ENCODE data around the gene WFDC5. TPM values are rescaled to one million over a fixed set of nuclear protein-coding genes. Genes with fewer than 3 reads are reported as not detected.

Gene WFDC5
- total and polyA plus RNA-seq, 2 experiments from 2014 or later, result not detected

DNA sequence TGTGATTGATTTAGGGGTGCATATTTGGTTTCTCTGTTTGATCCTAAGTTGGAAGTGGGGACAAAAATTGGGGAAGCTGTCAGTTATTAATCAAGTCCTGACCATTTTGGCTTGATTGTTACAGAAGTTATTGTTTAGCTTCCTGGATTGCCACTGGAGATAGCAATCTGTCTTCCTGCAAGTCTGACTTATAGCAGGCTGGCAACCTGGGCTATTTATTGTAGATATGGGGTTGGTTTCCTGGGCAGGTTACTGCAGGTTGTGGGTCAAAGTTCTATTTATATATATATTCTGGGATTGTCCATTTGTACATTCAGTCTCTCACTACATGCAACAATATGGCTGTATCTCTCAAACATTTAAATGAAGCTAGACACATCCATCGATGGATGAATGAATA is 31.8 kb downstream of the WFDC5 start:
- Histone ChIP-seq H3K27ac (ENCODE audit: low read depth) (no peak overlapping the region), H4K20me1 (replicated peaks; ENCODE audit: insufficient read depth) (no peaks in the 10 kb centered on the region), H3F3A (replicated peaks; ENCODE audit: low read depth) (no peaks in the 10 kb centered on the region), H3K9me2 (ENCODE audit: insufficient read depth) (no peaks in the 10 kb centered on the region; the same call in 1 of the 2 replicates), H3K4me2 (no peak overlapping the region), H3K4me1 (ENCODE audit: insufficient read depth) (peaks cover 3% of the 10 kb centered on the region; the same call in 1 of the 2 replicates), H3K79me2 (replicated peaks; ENCODE audit: insufficient read depth) (no peaks in the 10 kb centered on the region), H2AFZ (no peak overlapping the region), H3K27me3 (ENCODE audit: insufficient read depth) (no peaks in the 10 kb centered on the region), H3K4me3 (no peak overlapping the region), H3K36me3 (ENCODE audit: insufficient read depth) (no peaks in the 10 kb centered on the region; the same call in none of the 2 replicates)
- no peak overlapping the region for H3K27ac Mint-ChIP-seq
- no peak for DNase-seq (ENCODE audit: low spot score)
- H3K9me3 Mint-ChIP-seq, result peaks cover 8% of the 10 kb centered on the region; the same call in 2 of the 3 replicates
- H3K27me3 Mint-ChIP-seq (ENCODE audit: insufficient read depth, low read depth, poor library complexity), result peaks cover 2% of the 10 kb centered on the region
- H3K36me3 Mint-ChIP-seq (ENCODE audit: low read depth), result peaks cover 37% of the 10 kb centered on the region
- TF ChIP-seq ZNF331 (CRISPR knock-in tag; IDR thresholded peaks at IDR 0.05; ENCODE audit: low read depth) (no peak), CREB1 (CRISPR knock-in tag; IDR thresholded peaks at IDR 0.05; ENCODE audit: low read depth) (no peak), POLR2AphosphoS5 (IDR thresholded peaks at IDR 0.05; ENCODE audit: low read depth) (no peak), EZH2 (IDR thresholded peaks at IDR 0.05; ENCODE audit: low read depth, unreplicated experiment) (no peak), STAT1 (IDR thresholded peaks at IDR 0.05; ENCODE audit: unreplicated experiment) (no peak), JUNB (IDR thresholded peaks at IDR 0.05; ENCODE audit: unreplicated experiment) (no peak), ZNF114 (CRISPR knock-in tag; IDR thresholded peaks at IDR 0.05) (no peak), EZH2phosphoT487 (IDR thresholded peaks at IDR 0.05; ENCODE audit: unreplicated experiment) (no peak), NANOG (IDR thresholded peaks at IDR 0.05; ENCODE audit: borderline replicate concordance) (no peak)
- TF ChIP-seq, protein P1, sequence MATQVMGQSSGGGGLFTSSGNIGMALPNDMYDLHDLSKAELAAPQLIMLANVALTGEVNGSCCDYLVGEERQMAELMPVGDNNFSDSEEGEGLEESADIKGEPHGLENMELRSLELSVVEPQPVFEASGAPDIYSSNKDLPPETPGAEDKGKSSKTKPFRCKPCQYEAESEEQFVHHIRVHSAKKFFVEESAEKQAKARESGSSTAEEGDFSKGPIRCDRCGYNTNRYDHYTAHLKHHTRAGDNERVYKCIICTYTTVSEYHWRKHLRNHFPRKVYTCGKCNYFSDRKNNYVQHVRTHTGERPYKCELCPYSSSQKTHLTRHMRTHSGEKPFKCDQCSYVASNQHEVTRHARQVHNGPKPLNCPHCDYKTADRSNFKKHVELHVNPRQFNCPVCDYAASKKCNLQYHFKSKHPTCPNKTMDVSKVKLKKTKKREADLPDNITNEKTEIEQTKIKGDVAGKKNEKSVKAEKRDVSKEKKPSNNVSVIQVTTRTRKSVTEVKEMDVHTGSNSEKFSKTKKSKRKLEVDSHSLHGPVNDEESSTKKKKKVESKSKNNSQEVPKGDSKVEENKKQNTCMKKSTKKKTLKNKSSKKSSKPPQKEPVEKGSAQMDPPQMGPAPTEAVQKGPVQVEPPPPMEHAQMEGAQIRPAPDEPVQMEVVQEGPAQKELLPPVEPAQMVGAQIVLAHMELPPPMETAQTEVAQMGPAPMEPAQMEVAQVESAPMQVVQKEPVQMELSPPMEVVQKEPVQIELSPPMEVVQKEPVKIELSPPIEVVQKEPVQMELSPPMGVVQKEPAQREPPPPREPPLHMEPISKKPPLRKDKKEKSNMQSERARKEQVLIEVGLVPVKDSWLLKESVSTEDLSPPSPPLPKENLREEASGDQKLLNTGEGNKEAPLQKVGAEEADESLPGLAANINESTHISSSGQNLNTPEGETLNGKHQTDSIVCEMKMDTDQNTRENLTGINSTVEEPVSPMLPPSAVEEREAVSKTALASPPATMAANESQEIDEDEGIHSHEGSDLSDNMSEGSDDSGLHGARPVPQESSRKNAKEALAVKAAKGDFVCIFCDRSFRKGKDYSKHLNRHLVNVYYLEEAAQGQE (IDR thresholded peaks at IDR 0.05; ENCODE audit: unreplicated experiment), result no peak
- TF ChIP-seq, protein P2, sequence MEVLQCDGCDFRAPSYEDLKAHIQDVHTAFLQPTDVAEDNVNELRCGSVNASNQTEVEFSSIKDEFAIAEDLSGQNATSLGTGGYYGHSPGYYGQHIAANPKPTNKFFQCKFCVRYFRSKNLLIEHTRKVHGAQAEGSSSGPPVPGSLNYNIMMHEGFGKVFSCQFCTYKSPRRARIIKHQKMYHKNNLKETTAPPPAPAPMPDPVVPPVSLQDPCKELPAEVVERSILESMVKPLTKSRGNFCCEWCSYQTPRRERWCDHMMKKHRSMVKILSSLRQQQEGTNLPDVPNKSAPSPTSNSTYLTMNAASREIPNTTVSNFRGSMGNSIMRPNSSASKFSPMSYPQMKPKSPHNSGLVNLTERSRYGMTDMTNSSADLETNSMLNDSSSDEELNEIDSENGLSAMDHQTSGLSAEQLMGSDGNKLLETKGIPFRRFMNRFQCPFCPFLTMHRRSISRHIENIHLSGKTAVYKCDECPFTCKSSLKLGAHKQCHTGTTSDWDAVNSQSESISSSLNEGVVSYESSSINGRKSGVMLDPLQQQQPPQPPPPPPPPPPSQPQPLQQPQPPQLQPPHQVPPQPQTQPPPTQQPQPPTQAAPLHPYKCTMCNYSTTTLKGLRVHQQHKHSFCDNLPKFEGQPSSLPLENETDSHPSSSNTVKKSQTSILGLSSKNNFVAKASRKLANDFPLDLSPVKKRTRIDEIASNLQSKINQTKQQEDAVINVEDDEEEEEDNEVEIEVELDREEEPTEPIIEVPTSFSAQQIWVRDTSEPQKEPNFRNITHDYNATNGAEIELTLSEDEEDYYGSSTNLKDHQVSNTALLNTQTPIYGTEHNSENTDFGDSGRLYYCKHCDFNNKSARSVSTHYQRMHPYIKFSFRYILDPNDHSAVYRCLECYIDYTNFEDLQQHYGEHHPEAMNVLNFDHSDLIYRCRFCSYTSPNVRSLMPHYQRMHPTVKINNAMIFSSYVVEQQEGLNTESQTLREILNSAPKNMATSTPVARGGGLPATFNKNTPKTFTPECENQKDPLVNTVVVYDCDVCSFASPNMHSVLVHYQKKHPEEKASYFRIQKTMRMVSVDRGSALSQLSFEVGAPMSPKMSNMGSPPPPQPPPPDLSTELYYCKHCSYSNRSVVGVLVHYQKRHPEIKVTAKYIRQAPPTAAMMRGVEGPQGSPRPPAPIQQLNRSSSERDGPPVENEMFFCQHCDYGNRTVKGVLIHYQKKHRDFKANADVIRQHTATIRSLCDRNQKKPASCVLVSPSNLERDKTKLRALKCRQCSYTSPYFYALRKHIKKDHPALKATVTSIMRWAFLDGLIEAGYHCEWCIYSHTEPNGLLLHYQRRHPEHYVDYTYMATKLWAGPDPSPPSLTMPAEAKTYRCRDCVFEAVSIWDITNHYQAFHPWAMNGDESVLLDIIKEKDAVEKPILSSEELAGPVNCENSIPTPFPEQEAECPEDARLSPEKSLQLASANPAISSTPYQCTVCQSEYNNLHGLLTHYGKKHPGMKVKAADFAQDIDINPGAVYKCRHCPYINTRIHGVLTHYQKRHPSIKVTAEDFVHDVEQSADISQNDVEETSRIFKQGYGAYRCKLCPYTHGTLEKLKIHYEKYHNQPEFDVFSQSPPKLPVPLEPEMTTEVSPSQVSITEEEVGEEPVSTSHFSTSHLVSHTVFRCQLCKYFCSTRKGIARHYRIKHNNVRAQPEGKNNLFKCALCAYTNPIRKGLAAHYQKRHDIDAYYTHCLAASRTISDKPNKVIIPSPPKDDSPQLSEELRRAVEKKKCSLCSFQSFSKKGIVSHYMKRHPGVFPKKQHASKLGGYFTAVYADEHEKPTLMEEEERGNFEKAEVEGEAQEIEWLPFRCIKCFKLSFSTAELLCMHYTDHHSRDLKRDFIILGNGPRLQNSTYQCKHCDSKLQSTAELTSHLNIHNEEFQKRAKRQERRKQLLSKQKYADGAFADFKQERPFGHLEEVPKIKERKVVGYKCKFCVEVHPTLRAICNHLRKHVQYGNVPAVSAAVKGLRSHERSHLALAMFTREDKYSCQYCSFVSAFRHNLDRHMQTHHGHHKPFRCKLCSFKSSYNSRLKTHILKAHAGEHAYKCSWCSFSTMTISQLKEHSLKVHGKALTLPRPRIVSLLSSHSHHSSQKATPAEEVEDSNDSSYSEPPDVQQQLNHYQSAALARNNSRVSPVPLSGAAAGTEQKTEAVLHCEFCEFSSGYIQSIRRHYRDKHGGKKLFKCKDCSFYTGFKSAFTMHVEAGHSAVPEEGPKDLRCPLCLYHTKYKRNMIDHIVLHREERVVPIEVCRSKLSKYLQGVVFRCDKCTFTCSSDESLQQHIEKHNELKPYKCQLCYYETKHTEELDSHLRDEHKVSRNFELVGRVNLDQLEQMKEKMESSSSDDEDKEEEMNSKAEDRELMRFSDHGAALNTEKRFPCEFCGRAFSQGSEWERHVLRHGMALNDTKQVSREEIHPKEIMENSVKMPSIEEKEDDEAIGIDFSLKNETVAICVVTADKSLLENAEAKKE (CRISPR knock-in tag; IDR thresholded peaks at IDR 0.05), result no peak
- TF ChIP-seq, protein P3, sequence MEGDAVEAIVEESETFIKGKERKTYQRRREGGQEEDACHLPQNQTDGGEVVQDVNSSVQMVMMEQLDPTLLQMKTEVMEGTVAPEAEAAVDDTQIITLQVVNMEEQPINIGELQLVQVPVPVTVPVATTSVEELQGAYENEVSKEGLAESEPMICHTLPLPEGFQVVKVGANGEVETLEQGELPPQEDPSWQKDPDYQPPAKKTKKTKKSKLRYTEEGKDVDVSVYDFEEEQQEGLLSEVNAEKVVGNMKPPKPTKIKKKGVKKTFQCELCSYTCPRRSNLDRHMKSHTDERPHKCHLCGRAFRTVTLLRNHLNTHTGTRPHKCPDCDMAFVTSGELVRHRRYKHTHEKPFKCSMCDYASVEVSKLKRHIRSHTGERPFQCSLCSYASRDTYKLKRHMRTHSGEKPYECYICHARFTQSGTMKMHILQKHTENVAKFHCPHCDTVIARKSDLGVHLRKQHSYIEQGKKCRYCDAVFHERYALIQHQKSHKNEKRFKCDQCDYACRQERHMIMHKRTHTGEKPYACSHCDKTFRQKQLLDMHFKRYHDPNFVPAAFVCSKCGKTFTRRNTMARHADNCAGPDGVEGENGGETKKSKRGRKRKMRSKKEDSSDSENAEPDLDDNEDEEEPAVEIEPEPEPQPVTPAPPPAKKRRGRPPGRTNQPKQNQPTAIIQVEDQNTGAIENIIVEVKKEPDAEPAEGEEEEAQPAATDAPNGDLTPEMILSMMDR (conservative IDR thresholded peaks at IDR 0.05; ENCODE audit: low read depth in 2 of 2), result no peak
- TF ChIP-seq, protein P4, sequence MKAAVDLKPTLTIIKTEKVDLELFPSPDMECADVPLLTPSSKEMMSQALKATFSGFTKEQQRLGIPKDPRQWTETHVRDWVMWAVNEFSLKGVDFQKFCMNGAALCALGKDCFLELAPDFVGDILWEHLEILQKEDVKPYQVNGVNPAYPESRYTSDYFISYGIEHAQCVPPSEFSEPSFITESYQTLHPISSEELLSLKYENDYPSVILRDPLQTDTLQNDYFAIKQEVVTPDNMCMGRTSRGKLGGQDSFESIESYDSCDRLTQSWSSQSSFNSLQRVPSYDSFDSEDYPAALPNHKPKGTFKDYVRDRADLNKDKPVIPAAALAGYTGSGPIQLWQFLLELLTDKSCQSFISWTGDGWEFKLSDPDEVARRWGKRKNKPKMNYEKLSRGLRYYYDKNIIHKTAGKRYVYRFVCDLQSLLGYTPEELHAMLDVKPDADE (IDR thresholded peaks at IDR 0.05), result no peak
- no peak for ATAC-seq
- peaks cover 8% of the 10 kb centered on the region for H3K4me1 Mint-ChIP-seq
- no peak overlapping the region for H3K4me3 Mint-ChIP-seq
